A673 (cell line): ENCODE measurements around the gene PPM1M. TPM values are rescaled to one million over a fixed set of nuclear protein-coding genes. Genes with fewer than 3 reads are reported as not detected.

Experiments
- BruUV-seq: library from RNA; stranded (reverse); fragments of 400-500 nt; replicated peaks from 2 replicates; lab custom pipeline; 2021; lab: Mats Ljungman, UMichigan
- CTCF ChIA-PET: fragments of 300-600 bp; sonication (Branson Sonifier 250); formaldehyde crosslinking; loops from one replicate; lab custom pipeline; 2022; ENCODE audit warnings: antibody characterized with exemption; lab: Charles Lee
- POLR2A ChIA-PET: fragments of 300-600 bp; sonication (Branson Sonifier 250); formaldehyde crosslinking; loops from one replicate; lab custom pipeline; 2022; ENCODE audit warnings: antibody characterized with exemption; ENCODE audit not compliant: low non-redundant PET; lab: Charles Lee
- DNase-seq: peaks from one replicate; pipeline ENCODE4 v3.0.0-alpha.2; 2015; ENCODE audit warnings: low spot score
- H3K27ac ChIP-seq: fragments of 200-600 bp; sonication (generic); 2 replicates; pipeline ENCODE4 v1.5.1; 2016; ENCODE audit warnings: mixed run types, low read depth, mild to moderate bottlenecking, mixed read lengths, antibody characterized with exemption, low read length; ENCODE audit not compliant: poor library complexity, severe bottlenecking
- H3K27me3 ChIP-seq: fragments of 200-600 bp; sonication (generic); replicated peaks from 2 replicates; pipeline ENCODE4 v1.6.1; 2017; ENCODE audit warnings: mixed run types, low read depth, mild to moderate bottlenecking, mixed read lengths, antibody characterized with exemption, low read length; ENCODE audit not compliant: insufficient read depth, poor library complexity
- H3K36me3 ChIP-seq: fragments of 200-600 bp; sonication (generic); 2 replicates; pipeline ENCODE4 v1.6.1; 2016; ENCODE audit warnings: mixed run types, mild to moderate bottlenecking, mixed read lengths, antibody characterized with exemption, low read length; ENCODE audit not compliant: insufficient read depth, poor library complexity, severe bottlenecking
- H3K4me1 ChIP-seq: fragments of 200-600 bp; sonication (generic); 2 replicates; pipeline ENCODE4 v1.6.1; 2017; ENCODE audit warnings: mixed run types, mild to moderate bottlenecking, mixed read lengths, antibody characterized with exemption, low read length; ENCODE audit not compliant: insufficient read depth, poor library complexity, severe bottlenecking
- H3K4me3 ChIP-seq: fragments of 200-600 bp; sonication (generic); 2 replicates; pipeline ENCODE4 v1.5.1; 2016; ENCODE audit warnings: low read depth, mixed run types, mild to moderate bottlenecking, mixed read lengths, low read length; ENCODE audit not compliant: poor library complexity, severe bottlenecking
- H3K9me3 ChIP-seq: fragments of 200-600 bp; sonication (generic); 2 replicates; pipeline ENCODE4 v1.6.1; 2016; ENCODE audit warnings: mixed run types, low read depth, mild to moderate bottlenecking, mixed read lengths, antibody characterized with exemption, low read length; ENCODE audit not compliant: poor library complexity, severe bottlenecking
- CTCF ChIP-seq: fragments of 300-800, 200-600 bp; sonication (generic); conservative IDR thresholded peaks from 2 replicates; pipeline ENCODE4 v1.5.1; 2017; ENCODE audit warnings: low read depth, mild to moderate bottlenecking, antibody characterized with exemption, low read length, moderate library complexity, mixed read lengths
- EZH2 ChIP-seq: fragments of 200-600 bp; sonication (generic); IDR thresholded peaks from 2 replicates; pipeline ENCODE4 v1.6.1; 2017; ENCODE audit warnings: borderline replicate concordance, low read depth, mild to moderate bottlenecking, mixed read lengths, antibody characterized with exemption, low read length; ENCODE audit not compliant: poor library complexity, severe bottlenecking
- intact Hi-C: fragments of 100-400 bp; cut with micrococcal nuclease; formaldehyde crosslinking; loops from one replicate; pipeline ENCODE4 v1.10.0; 2022; ENCODE audit not compliant: unreplicated experiment
- total RNA-seq: library from RNA; stranded (reverse); gene quantifications from 2 replicates; pipeline ENCODE4 v1.2.3, GENCODE V29; 2021

Gene PPM1M
- total RNA-seq, 1 experiment from 2014 or later = 3.6 TPM

GRCh38 chr3:52236424-52236886 lies 9.1 kb upstream of the PPM1M start:
- DNase-seq = no peak
- Histone ChIP-seq H3K4me1 (peaks cover 12% of the 10 kb centered on the region), H3K27ac (no peak overlapping the region), H3K4me3 (no peak overlapping the region), H3K27me3 (no peaks in the 10 kb centered on the region), H3K9me3 (no peaks in the 10 kb centered on the region), H3K36me3 (no peaks in the 10 kb centered on the region)
- POLR2A ChIA-PET = no interaction called here
- CTCF ChIA-PET = no interaction called here
- no TSS peak for BruUV-seq
- intact Hi-C loops = no loop called here
- TF ChIP-seq CTCF = no peak
- TF ChIP-seq EZH2 = no peak

- DNase-seq = no peak
- H3K4me3 ChIP-seq = no peak overlapping the region
- no TSS peak for BruUV-seq
- no peaks in the 10 kb centered on the region for H3K27me3 ChIP-seq
- peaks cover 12% of the 10 kb centered on the region for H3K4me1 ChIP-seq
- TF ChIP-seq CTCF (no peak), EZH2 (no peak)
- intact Hi-C loops = no loop called here
- no peaks in the 10 kb centered on the region for H3K36me3 ChIP-seq
- no peaks in the 10 kb centered on the region for H3K9me3 ChIP-seq
- no peak overlapping the region for H3K27ac ChIP-seq
- ChIA-PET POLR2A (no interaction called here), CTCF (no interaction called here)
Measured at GRCh38 chr3:52237006-52237656, 8.4 kb upstream of the PPM1M start.

- ChIA-PET CTCF (no interaction called here), POLR2A (no interaction called here)
- Histone ChIP-seq H3K4me1 (peaks cover 12% of the 10 kb centered on the region), H3K27ac (no peak overlapping the region), H3K36me3 (no peaks in the 10 kb centered on the region), H3K4me3 (peak overlapping the region; percentile 75), H3K27me3 (no peaks in the 10 kb centered on the region), H3K9me3 (no peaks in the 10 kb centered on the region)
- no peak for DNase-seq
- TF ChIP-seq EZH2 (no peak), CTCF (no peak)
- intact Hi-C loops = no loop called here
- BruUV-seq = no TSS peak
Measured at GRCh38 chr3:52237657-52238172, 7.8 kb upstream of the PPM1M start.
